Endothelial cell of coronary artery (primary cell): ENCODE results near the gene USP2. TPM values are rescaled to one million over a fixed set of nuclear protein-coding genes. Genes with fewer than 3 reads are reported as not detected.

Experiments used
- total RNA-seq: library from RNA; depleted of rRNA; stranded (reverse); fragments of >200 nt; gene quantifications from 2 replicates; pipeline ENCODE4 v1.2.3, GENCODE V29; 2014

The USP2 gene
- total RNA-seq = 0.18 TPM in 1 of 2 replicates, not detected in the other

GRCh38 chr11:119381181-119381988 lies at the start of gene USP2:
TSS of gene USP2 (minus strand) at chr11:119381690. CDS start at chr11:119373480, 8,210 bp downstream.

GRCh38 chr11:119422809-119423508 lies 41.5 kb upstream of the USP2 start, which contains the start of gene THY1:
TSS of gene THY1 (minus strand) at chr11:119423172. CDS start at chr11:119420905, 2,267 bp downstream.

GRCh38 chr11:119346605-119347004 lies 34.9 kb downstream of the USP2 start, which contains the start of gene MFRP:
TSS of gene MFRP (minus strand) at chr11:119346705. CDS start at chr11:119346513, 192 bp downstream.

GRCh38 chr11:119340335-119341221 lies 40.9 kb downstream of the USP2 start, which contains the start of gene C1QTNF5:
TSS of gene C1QTNF5 (minus strand) at chr11:119340883. CDS start at chr11:119340397, 486 bp downstream.

GRCh38 chr11:119334174-119334930 lies 47.1 kb downstream of the USP2 start, which contains the start of gene RNF26:
TSS of gene RNF26 (plus strand) at chr11:119334527. CDS start at chr11:119335123, 596 bp downstream.

GRCh38 chr11:119316729-119317591 lies 64.5 kb downstream of the USP2 start, which contains the start of gene MCAM:
TSS of gene MCAM (minus strand) at chr11:119317130. CDS start at chr11:119317101, 29 bp downstream.

Other genes starting within 250 kb of the USP2 start
- gene ABCG4, start 232.6 kb downstream of the USP2 start, total RNA-seq = 0.27 and 0.38 TPM in 2 replicates
- 9.4 and 15.1 TPM in 2 replicates for gene NLRX1, start 213.0 kb downstream of the USP2 start, total RNA-seq
- gene NHERF4, start 196.2 kb downstream of the USP2 start, total RNA-seq = 0.19 TPM in 1 of 2 replicates, not detected in the other
- gene CBL, start 175.4 kb downstream of the USP2 start, total RNA-seq = 10.8 and 13.6 TPM in 2 replicates
- 1,233 and 1,581 TPM in 2 replicates for gene MCAM, start 64.6 kb downstream of the USP2 start, total RNA-seq
- 2.9 and 4.4 TPM in 2 replicates for gene RNF26, start 47.2 kb downstream of the USP2 start, total RNA-seq
- gene C1QTNF5, start 40.8 kb downstream of the USP2 start, total RNA-seq = 58.2 and 65.6 TPM in 2 replicates
- under 0.01 TPM in 1 of 2 replicates, not detected in the other for gene MFRP, start 35.0 kb downstream of the USP2 start, total RNA-seq
- 0.18 and 0.38 TPM in 2 replicates for gene THY1, start 41.5 kb upstream of the USP2 start, total RNA-seq